Fibroblast of the aortic adventitia (primary cell): ENCODE data around the gene DLG5. TPM values are rescaled to one million over a fixed set of nuclear protein-coding genes. Genes with fewer than 3 reads are reported as not detected.
A peak's percentile ranks its signal among the peaks of the same experiment; 100 is the strongest.

Experiments used
- DNase-seq: peaks from one replicate; pipeline ENCODE4 v3.0.0-alpha.2; 2010; ENCODE audit warnings: low read depth
- H3K4me3 ChIP-seq: 2 replicates; pipeline ENCODE4 v1.5.1; 2011; ENCODE audit warnings: low read depth, mild to moderate bottlenecking, control low read depth, low read length, moderate library complexity
- CTCF ChIP-seq: IDR thresholded peaks from 2 replicates; pipeline ENCODE4 v1.5.1; 2011; ENCODE audit warnings: mild to moderate bottlenecking, low read length, control low read depth, inconsistent platforms; ENCODE audit not compliant: insufficient read depth
- total RNA-seq: library from RNA; depleted of rRNA; stranded (reverse); fragments of >200 nt; gene quantifications from 2 replicates; pipeline ENCODE4 v1.2.3, GENCODE V29; 2012; ENCODE audit warnings: low replicate concordance

The DLG5 gene
- total RNA-seq, 1 donor = 42.7 TPM

GRCh38 chr10:77904100-77904840, 22.3 kb downstream of the DLG5 start:
- DNase-seq = no peak
- H3K4me3 ChIP-seq = no peak overlapping the region
- TF ChIP-seq CTCF = no peak

- no peak overlapping the region for H3K4me3 ChIP-seq
- no peak for DNase-seq
- TF ChIP-seq CTCF = no peak
Observed at GRCh38 chr10:77902159-77902558, 24.4 kb downstream of the DLG5 start.

GRCh38 chr10:77901743-77902142, 24.8 kb downstream of the DLG5 start:
- no peak for DNase-seq
- no peak overlapping the region for H3K4me3 ChIP-seq
- no peak for TF ChIP-seq CTCF

GRCh38 chr10:77899690-77900089, 26.9 kb downstream of the DLG5 start:
- TF ChIP-seq CTCF = no peak
- no peak overlapping the region for H3K4me3 ChIP-seq
- no peak for DNase-seq

- no peak for TF ChIP-seq CTCF
- peak; percentile 75 for DNase-seq
- H3K4me3 ChIP-seq = no peak overlapping the region
Observed at GRCh38 chr10:77899080-77899477, 27.5 kb downstream of the DLG5 start.

GRCh38 chr10:77898323-77899079, 28.1 kb downstream of the DLG5 start:
- TF ChIP-seq CTCF = no peak
- H3K4me3 ChIP-seq = no peak overlapping the region
- no peak for DNase-seq
